ENCODE results near the gene HAO2.
A peak's percentile ranks its signal among the peaks of the same experiment; 100 is the strongest.

Gene HAO2

GRCh38 chr1:119368554-119368953 is at the start of gene HAO2:
Gene HAO2, plus strand, starts transcription at chr1:119368785. Its CDS starts 12,301 bp downstream, at chr1:119381086.
- no peak for DNase-seq (ENCODE audit: low read depth)
- no peak within 1 kb of the TSS for H3K4me3 ChIP-seq (ENCODE audit: low read depth, low read length)
- TF ChIP-seq CTCF (IDR thresholded peaks at IDR 0.05; ENCODE audit: low read depth, low read length, missing control alignments) = no peak

GRCh38 chr1:119320100-119320499 is 48.5 kb upstream of the HAO2 start:
- DNase-seq (ENCODE audit: low read depth) = no peak
- H3K4me3 ChIP-seq (ENCODE audit: low read depth, low read length) = no peak overlapping the region
- TF ChIP-seq CTCF (IDR thresholded peaks at IDR 0.05; ENCODE audit: low read depth, low read length, missing control alignments) = no peak

- TF ChIP-seq CTCF (IDR thresholded peaks at IDR 0.05; ENCODE audit: low read depth, low read length, missing control alignments) = no peak
- H3K4me3 ChIP-seq (ENCODE audit: low read depth, low read length) = no peak overlapping the region
- no peak for DNase-seq (ENCODE audit: low read depth)
Measured at GRCh38 chr1:119321666-119322419, 46.7 kb upstream of the HAO2 start.

GRCh38 chr1:119323216-119323982 is 45.2 kb upstream of the HAO2 start:
- DNase-seq (ENCODE audit: low read depth) = peak; percentile 80
- H3K4me3 ChIP-seq (ENCODE audit: low read depth, low read length) = no peak overlapping the region
- TF ChIP-seq CTCF (IDR thresholded peaks at IDR 0.05; ENCODE audit: low read depth, low read length, missing control alignments) = no peak

GRCh38 chr1:119324198-119324597 is 44.4 kb upstream of the HAO2 start:
- TF ChIP-seq CTCF (IDR thresholded peaks at IDR 0.05; ENCODE audit: low read depth, low read length, missing control alignments) = no peak
- no peak overlapping the region for H3K4me3 ChIP-seq (ENCODE audit: low read depth, low read length)
- DNase-seq (ENCODE audit: low read depth) = peak; percentile 27

- H3K4me3 ChIP-seq (ENCODE audit: low read depth, low read length) = no peak overlapping the region
- DNase-seq (ENCODE audit: low read depth) = no peak
- TF ChIP-seq CTCF (IDR thresholded peaks at IDR 0.05; ENCODE audit: low read depth, low read length, missing control alignments) = no peak
Measured at GRCh38 chr1:119326251-119326650, 42.3 kb upstream of the HAO2 start.
